Measurements from ENCODE around the gene TEX44. TPM values are rescaled to one million over a fixed set of nuclear protein-coding genes. Genes with fewer than 3 reads are reported as not detected.

The TEX44 gene
- total RNA-seq, 4 donors from 2014 or later = not detected

DNA sequence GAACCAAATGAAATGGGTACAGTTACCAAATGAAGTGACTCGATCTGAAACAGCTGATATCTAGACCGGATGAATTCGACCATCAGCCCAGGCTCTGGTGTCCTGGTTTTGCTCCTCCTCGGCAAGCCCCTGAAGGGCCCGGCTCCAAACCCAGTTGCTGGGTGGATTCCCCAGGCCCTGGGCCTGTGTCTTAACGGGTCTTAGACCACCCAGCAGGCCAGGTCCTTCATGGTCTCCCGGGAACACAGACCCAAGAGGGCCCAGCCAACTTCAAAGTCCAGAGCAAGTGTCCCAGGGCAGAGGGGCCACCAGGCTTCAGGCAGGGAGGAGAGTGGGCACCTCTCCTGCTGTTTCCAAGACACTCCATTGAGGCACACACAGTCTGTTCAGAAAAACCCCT lies 35.7 kb upstream of the TEX44 start:
- H3K4me3 ChIP-seq = no peak overlapping the region
- ATAC-seq = no peak
- WGBS, 2 donors (ENCODE audit: low coverage in 1 of 2) = 87% methylated on average over 3 of the region's 7 CpGs; no CpG with 5 or more reads in 1 of the 2 donors
- H3K36me3 ChIP-seq = no peaks in the 10 kb centered on the region
- no peaks in the 10 kb centered on the region for H3K27me3 ChIP-seq
- peaks cover 0 to 31% (median 4%) of the 10 kb centered on the region in 3 donors for H3K4me1 ChIP-seq
- H3K27ac ChIP-seq = peak overlapping the region in 2 of 4 donors; percentile 62 to 70
- TF ChIP-seq, protein P1, sequence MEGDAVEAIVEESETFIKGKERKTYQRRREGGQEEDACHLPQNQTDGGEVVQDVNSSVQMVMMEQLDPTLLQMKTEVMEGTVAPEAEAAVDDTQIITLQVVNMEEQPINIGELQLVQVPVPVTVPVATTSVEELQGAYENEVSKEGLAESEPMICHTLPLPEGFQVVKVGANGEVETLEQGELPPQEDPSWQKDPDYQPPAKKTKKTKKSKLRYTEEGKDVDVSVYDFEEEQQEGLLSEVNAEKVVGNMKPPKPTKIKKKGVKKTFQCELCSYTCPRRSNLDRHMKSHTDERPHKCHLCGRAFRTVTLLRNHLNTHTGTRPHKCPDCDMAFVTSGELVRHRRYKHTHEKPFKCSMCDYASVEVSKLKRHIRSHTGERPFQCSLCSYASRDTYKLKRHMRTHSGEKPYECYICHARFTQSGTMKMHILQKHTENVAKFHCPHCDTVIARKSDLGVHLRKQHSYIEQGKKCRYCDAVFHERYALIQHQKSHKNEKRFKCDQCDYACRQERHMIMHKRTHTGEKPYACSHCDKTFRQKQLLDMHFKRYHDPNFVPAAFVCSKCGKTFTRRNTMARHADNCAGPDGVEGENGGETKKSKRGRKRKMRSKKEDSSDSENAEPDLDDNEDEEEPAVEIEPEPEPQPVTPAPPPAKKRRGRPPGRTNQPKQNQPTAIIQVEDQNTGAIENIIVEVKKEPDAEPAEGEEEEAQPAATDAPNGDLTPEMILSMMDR (IDR thresholded peaks at IDR 0.05) = no peak
- TF ChIP-seq POLR2AphosphoS5 (IDR thresholded peaks at IDR 0.05) = no peak
- no peak for TF ChIP-seq EP300 (IDR thresholded peaks at IDR 0.05)
- TF ChIP-seq POLR2A (IDR thresholded peaks at IDR 0.05) = no peak
- H3K9me3 ChIP-seq = peaks cover 0 to 13% (median 0%) of the 10 kb centered on the region in 3 donors

DNA sequence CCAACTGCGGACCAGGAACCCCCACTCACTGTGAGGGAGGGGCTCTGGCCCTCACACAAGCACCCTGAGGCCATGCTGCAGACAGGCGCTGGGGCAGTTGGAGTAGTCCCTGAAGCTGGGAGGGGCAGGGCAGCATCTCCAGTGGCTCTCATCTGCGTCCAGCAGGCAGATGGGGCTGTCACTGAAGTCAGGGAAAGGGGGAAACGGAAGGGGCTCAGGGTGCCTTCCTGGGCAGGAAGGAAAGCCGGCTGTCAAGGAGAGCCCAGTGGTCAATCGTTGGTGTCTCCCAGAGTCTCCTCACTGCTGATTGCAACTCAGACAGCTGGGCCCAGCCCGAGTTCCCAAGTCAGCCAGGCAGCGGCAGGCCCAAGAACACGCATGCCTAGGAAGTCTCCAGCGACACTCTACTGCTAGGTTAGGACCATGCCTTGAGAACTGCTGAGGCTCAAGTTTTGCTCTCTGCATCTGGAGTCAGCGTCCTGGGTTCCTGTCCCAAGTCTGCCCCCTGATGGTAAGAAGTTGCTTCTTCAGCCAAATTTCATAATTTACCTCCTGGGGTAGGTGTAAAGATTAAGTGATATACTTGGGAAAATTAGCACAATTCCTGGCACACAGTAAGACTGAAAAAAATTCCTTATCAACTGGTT lies 35.0 kb upstream of the TEX44 start:
- ATAC-seq = peak; percentile 93
- Histone ChIP-seq H3K4me3 (no peak overlapping the region), H3K9me3 (peaks cover 0 to 7% (median 0%) of the 10 kb centered on the region in 3 donors), H3K27ac (peak overlapping the region in 3 of 4 donors; percentile 31 to 70 (median 62)), H3K27me3 (no peaks in the 10 kb centered on the region), H3K4me1 (peaks cover 0 to 31% (median 4%) of the 10 kb centered on the region in 3 donors), H3K36me3 (no peaks in the 10 kb centered on the region)
- WGBS, 2 donors (ENCODE audit: low coverage in 1 of 2) = 0 to 2% methylated on average over 1 to 5 of the region's 11 CpGs
- TF ChIP-seq POLR2A (IDR thresholded peaks at IDR 0.05) = no peak
- TF ChIP-seq, protein P1 (IDR thresholded peaks at IDR 0.05) = peak in 3 of 4 experiments; percentile 73 to 91 (median 86)

DNA sequence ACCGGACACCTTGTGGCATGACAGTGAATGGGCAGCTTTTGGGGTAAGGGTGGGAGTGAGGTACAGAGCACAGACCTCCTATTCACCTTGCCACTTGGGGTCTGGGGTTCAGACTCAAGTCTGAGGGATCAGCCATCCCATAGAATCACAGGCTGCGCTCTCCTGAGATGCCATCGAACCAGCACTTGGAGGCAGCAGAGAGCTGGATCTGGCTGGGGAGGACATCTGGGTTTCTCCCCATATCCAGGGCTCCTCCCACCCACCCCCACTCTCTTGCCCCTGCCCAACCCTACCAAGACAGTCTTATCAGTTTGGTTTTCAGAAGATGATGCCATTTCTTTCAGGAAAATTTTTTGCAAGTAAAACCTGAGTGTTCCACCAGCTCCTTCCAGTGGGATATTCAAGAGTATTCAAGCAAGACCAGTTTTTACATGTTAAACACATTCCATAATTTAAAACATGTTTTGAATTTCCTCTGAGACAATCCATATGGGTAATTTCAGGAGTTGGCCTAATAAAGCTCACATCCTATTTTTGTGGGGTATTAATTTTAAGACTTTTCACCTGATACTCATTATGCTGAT lies 29.2 kb upstream of the TEX44 start:
- H3K36me3 ChIP-seq = no peaks in the 10 kb centered on the region
- no peaks in the 10 kb centered on the region for H3K4me1 ChIP-seq
- ATAC-seq = peak; percentile 65
- WGBS, 2 donors (ENCODE audit: low coverage in 1 of 2) = 13 to 20% methylated on average over 1 to 2 of the region's 3 CpGs
- no peak for TF ChIP-seq POLR2A (IDR thresholded peaks at IDR 0.05)
- no peak for TF ChIP-seq POLR2AphosphoS5 (IDR thresholded peaks at IDR 0.05)
- no peak for TF ChIP-seq EP300 (IDR thresholded peaks at IDR 0.05)
- TF ChIP-seq, protein P1 (IDR thresholded peaks at IDR 0.05) = peak in 3 of 4 experiments; percentile 54 to 82 (median 64)
- no peaks in the 10 kb centered on the region for H3K27me3 ChIP-seq
- no peak overlapping the region for H3K27ac ChIP-seq
- H3K4me3 ChIP-seq = no peak overlapping the region
- H3K9me3 ChIP-seq = no peaks in the 10 kb centered on the region

DNA sequence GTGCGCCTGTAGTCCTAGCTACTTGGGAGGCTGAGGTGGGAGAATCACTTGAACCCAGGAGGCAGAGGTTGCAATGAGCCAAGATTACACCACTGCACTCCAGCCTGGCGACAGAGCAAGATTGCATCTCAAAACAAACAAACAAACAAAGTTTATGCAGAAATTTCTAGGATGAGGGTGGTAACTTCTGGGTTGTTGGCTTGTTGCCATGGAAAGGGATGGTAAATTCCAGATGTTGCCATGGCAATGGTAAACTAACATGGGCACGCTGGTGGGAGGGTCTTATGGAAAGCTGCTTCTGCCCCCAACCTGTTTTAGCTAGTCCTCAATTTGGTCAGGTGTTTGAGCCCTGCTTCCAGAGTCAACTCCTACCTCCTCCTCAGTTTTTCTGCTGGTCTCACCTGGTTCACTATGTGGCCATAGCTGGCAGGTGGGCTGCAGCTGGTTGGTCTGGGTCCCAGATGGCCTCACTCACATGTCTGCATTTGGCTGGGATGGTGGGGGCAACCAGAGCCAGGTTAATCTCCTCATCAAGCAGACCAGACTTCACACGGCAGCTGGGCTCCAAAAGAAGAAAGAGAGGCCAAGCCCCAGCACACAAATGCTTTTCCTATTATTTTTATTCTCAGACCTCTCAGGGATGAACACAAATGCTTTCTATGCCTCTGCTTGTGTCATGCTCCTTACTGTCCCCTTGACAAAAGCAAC lies 26.6 kb upstream of the TEX44 start:
- no peak for ATAC-seq
- TF ChIP-seq EP300 (IDR thresholded peaks at IDR 0.05) (no peak), POLR2AphosphoS5 (IDR thresholded peaks at IDR 0.05) (no peak), POLR2A (IDR thresholded peaks at IDR 0.05) (no peak)
- TF ChIP-seq, protein P1 (IDR thresholded peaks at IDR 0.05) = no peak
- no peaks in the 10 kb centered on the region for H3K27me3 ChIP-seq
- 60 to 62% methylated on average over 2 to 3 of the region's 4 CpGs for WGBS, 2 donors (ENCODE audit: low coverage in 1 of 2)
- no peak overlapping the region for H3K4me3 ChIP-seq
- H3K9me3 ChIP-seq = no peaks in the 10 kb centered on the region
- no peak overlapping the region for H3K27ac ChIP-seq
- no peaks in the 10 kb centered on the region for H3K36me3 ChIP-seq
- no peaks in the 10 kb centered on the region for H3K4me1 ChIP-seq
